Astrocyte of the cerebellum (primary cell): ENCODE measurements around the gene IKBIP.

Source experiments
- DNase-seq: peaks from one replicate; pipeline ENCODE4 v3.0.0-alpha.2; 2011; ENCODE audit warnings: low read depth
- H3K4me3 ChIP-seq: 2 replicates; pipeline ENCODE4 v1.5.1; 2011; ENCODE audit warnings: mild to moderate bottlenecking, low read depth, low read length, moderate library complexity
- in situ Hi-C: cut with HindIII; loops from 2 replicates; pipeline ENCODE4 v1.10.0; 2017; ENCODE audit warnings: low sequenced_read_pairs
- TF ChIP-seq, protein P1 (sequence below): IDR thresholded peaks from 2 replicates; pipeline ENCODE4 v1.5.1; 2012; ENCODE audit warnings: low read length, low read depth, moderate library complexity, mild to moderate bottlenecking; ENCODE audit errors: missing control alignments

Gene IKBIP, protein sequence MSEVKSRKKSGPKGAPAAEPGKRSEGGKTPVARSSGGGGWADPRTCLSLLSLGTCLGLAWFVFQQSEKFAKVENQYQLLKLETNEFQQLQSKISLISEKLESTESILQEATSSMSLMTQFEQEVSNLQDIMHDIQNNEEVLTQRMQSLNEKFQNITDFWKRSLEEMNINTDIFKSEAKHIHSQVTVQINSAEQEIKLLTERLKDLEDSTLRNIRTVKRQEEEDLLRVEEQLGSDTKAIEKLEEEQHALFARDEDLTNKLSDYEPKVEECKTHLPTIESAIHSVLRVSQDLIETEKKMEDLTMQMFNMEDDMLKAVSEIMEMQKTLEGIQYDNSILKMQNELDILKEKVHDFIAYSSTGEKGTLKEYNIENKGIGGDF

DNA sequence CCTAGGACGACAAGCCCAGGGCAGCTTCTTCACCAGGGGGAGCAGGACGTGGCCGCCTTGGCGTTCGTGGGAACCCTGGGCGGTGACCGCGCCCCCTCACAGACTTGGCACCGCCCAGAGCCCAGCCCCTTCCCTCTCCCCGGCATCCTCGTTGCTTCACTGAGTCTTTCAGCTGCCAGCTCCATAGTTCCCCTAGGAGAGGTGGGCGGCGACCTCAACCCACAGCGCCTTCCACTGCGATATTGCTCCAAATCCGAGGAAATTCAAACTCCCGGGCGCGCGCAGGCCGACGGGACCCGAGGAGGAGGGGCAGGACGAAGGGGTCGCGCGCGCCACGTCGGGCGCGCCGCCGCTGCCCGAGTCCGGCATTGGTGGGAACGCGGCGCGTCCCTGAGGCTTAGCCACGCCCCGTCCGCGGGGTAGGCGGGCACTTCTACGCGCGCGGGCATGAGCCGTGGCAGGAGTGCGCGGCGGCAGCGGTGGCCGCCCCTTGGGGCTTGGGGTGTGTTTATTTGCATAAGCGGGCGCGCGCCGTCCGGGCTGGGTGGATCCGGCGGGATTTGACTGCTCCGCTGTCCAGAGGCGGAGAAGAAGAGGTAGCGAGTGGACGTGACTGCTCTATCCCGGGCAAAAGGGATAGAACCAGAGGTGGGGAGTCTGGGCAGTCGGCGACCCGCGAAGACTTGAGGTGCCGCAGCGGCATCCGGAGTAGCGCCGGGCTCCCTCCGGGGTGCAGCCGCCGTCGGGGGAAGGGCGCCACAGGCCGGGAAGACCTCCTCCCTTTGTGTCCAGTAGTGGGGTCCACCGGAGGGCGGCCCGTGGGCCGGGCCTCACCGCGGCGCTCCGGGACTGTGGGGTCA lies at the start of gene IKBIP, which contains the start of gene APAF1:
Gene IKBIP, minus strand, starts transcription at position 77 of the 860 bp plus-strand sequence. CDS start 87 bp downstream, outside the sequence.
Gene APAF1, plus strand, starts transcription at position 579 of the 860 bp plus-strand sequence. CDS start 3,070 bp downstream, outside the sequence.
- TF ChIP-seq, protein P1, sequence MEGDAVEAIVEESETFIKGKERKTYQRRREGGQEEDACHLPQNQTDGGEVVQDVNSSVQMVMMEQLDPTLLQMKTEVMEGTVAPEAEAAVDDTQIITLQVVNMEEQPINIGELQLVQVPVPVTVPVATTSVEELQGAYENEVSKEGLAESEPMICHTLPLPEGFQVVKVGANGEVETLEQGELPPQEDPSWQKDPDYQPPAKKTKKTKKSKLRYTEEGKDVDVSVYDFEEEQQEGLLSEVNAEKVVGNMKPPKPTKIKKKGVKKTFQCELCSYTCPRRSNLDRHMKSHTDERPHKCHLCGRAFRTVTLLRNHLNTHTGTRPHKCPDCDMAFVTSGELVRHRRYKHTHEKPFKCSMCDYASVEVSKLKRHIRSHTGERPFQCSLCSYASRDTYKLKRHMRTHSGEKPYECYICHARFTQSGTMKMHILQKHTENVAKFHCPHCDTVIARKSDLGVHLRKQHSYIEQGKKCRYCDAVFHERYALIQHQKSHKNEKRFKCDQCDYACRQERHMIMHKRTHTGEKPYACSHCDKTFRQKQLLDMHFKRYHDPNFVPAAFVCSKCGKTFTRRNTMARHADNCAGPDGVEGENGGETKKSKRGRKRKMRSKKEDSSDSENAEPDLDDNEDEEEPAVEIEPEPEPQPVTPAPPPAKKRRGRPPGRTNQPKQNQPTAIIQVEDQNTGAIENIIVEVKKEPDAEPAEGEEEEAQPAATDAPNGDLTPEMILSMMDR: no peak
- DNase-seq: peak; percentile 91
- in situ Hi-C loops: no loop called here
- H3K4me3 ChIP-seq: peak within 1 kb of the TSS; percentile 96

DNA sequence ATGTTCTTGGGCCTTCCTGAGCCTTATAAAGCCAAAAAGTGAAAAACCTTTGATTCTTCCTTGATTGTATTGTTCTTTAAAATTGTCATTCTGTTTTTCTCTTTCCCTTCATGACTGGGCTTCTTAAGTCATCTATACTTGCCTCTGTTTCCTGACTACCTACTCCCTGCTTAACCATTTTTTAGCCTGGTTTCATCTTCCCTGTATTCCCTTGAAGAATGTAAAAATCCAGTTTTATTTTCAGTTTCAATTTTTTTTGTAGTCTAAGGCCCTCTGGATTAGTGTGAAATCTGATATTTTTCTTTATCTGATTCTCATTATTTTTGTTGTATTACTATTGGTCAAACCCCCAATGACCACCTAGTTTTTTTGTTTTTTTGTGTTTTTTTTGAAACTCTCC lies 46.8 kb upstream of the IKBIP start:
- DNase-seq: no peak
- no peak overlapping the region for H3K4me3 ChIP-seq
- in situ Hi-C loops: no loop called here
- TF ChIP-seq, protein P1: no peak

DNA sequence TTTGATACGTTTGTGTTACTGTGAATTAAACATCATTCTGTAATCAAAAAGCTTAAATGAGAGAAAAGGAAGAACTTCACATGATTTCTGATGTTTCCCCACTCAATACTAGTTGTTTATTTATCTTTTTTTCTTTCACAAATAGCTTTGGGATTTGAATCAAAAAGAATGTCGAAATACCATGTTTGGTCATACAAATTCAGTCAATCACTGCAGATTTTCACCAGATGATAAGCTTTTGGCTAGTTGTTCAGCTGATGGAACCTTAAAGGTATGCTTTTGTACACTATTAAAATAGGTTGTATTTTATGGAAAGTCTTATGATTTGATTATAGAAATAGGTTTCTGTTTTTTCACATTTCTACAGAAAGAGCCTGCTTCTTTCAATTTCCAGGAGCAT lies 42.0 kb upstream of the IKBIP start:
- TF ChIP-seq, protein P1: no peak
- H3K4me3 ChIP-seq: no peak overlapping the region
- in situ Hi-C loops: no loop called here
- DNase-seq: no peak

DNA sequence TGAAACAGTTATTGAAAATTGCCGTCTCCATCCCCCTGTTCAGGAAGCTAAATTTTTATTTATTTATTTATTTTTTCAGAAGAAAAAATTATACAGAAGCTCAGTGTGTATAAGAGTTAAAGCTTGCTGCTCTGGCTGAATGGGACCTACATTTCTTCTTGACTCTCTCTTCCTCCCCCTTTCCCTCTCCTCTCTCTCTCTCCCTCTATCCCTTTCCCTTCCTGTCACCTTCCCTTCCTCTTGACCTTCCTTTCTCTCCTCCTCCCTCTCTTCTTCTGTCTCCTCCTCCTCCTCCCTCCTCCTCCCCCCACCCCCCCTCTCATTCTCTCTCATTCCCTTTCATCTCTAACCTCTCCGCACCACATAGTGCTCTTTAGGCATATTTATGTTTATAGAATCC lies 39.6 kb upstream of the IKBIP start:
- TF ChIP-seq, protein P1: no peak
- no peak overlapping the region for H3K4me3 ChIP-seq
- in situ Hi-C loops: no loop called here
- DNase-seq: no peak

DNA sequence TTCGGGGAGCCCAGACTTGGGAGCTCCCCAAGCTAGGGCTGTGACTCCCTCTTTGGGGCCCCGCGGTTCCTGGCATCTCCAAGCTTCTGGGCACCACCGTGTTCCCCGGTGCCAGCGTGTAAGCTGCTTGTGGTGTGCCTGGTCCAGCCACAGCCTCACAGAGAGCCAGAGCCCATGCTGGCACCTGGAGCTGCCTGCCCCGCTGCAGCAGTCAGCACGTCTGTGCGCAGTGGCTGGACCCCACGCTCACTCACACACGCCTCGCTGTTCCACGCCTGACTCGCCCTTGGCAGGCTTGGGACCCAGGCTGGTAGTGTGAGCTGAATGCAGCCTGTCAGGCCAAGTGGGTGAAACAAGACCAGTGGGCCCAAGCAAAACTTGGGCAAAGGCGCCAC lies 35.0 kb upstream of the IKBIP start:
- in situ Hi-C loops: no loop called here
- TF ChIP-seq, protein P1: no peak
- DNase-seq: no peak
- no peak overlapping the region for H3K4me3 ChIP-seq

DNA sequence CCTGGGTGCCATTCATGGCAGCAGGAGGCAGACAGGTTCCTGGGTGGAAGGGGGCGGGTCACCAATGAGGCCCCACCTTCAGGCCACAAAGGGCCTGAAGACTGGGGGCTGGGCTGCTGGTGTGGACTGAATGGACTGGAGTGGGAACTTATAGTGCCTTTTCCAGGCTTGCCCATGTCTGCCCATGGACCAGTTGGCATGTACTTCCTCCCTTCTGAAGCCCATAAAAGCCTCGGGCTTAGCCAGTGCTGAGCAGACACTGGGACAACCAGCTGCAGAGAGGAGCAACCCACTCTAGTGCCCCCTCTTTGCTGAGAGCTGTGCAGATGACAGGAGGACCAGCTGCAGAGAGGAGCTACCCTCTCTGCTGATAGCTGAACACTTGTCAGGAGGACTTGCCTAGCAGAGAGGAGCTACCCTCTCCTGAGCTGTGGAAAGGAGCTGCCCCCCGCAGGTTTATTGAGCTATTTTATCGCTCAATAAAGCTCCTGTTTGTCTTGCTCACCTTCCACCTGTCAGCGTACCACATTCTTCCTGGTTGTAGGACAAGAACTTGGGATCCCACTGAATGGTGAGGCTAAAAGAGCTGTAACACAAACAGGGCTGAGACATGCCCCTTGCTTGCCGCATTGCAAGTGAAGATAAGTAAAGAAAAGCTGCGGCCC lies 34.5 kb upstream of the IKBIP start:
- no peak overlapping the region for H3K4me3 ChIP-seq
- in situ Hi-C loops: no loop called here
- no peak for DNase-seq
- TF ChIP-seq, protein P1: no peak
